Liver (tissue), 9 donors: ENCODE results near the gene IER3IP1. TPM values are rescaled to one million over a fixed set of nuclear protein-coding genes. Genes with fewer than 3 reads are reported as not detected.

ENCODE experiments used
- DNase-seq: peaks from one replicate; pipeline ENCODE4 v3.0.0-alpha.2; 2017; ENCODE audit warnings: low spot score
- H3K27ac ChIP-seq, 2 donors: one replicate each; pipeline ENCODE4 v1.7.0; 2013; ENCODE audit warnings: inconsistent platforms in 2 of 2, low read length in 2 of 2, control low read depth in 1 of 2, low read depth in 1 of 2, mild to moderate bottlenecking in 1 of 2
- H3K27me3 ChIP-seq, 4 donors: one replicate each; pipeline versions ENCODE4 v1.6.1 to v1.7.0; 2013; ENCODE audit warnings: low read length in 3 of 4, inconsistent platforms in 1 of 4, mild to moderate bottlenecking in 1 of 4, moderate library complexity in 1 of 4; ENCODE audit not compliant: control insufficient read depth in 4 of 4, insufficient read depth in 4 of 4
- H3K36me3 ChIP-seq, 4 donors: one replicate each; pipeline versions ENCODE4 v1.6.1 to v1.7.0; 2013; ENCODE audit warnings: low read length in 3 of 4, mild to moderate bottlenecking in 3 of 4, low read depth in 1 of 4, moderate library complexity in 1 of 4; ENCODE audit not compliant: control insufficient read depth in 4 of 4, insufficient read depth in 3 of 4
- H3K4me1 ChIP-seq, 4 donors: one replicate each; pipeline versions ENCODE4 v1.6.1 to v1.7.0; 2013; ENCODE audit warnings: low read length in 3 of 4, mild to moderate bottlenecking in 3 of 4, moderate library complexity in 1 of 4; ENCODE audit not compliant: control insufficient read depth in 4 of 4, insufficient read depth in 4 of 4
- H3K4me3 ChIP-seq, 3 donors: one replicate each; pipeline versions ENCODE4 v1.6.1 to v1.7.0; 2013; ENCODE audit warnings: low read length in 3 of 3, control low read depth in 1 of 3, low read depth in 1 of 3, mild to moderate bottlenecking in 1 of 3
- H3K9ac ChIP-seq, 2 donors: one replicate each; pipeline ENCODE4 v1.7.0; 2013; ENCODE audit warnings: low read length in 2 of 2, mild to moderate bottlenecking in 2 of 2, moderate library complexity in 2 of 2, control low read depth in 1 of 2, low read depth in 1 of 2
- H3K9me3 ChIP-seq, 4 donors: one replicate each; pipeline versions ENCODE4 v1.6.1 to v1.7.0; 2013; ENCODE audit warnings: low read length in 3 of 4; ENCODE audit not compliant: control insufficient read depth in 4 of 4
- EGR1 ChIP-seq, 2 donors: IDR thresholded peaks; 2 replicates each; pipeline ENCODE4 v1.6.1; 2016 to 2018; ENCODE audit warnings: antibody characterized with exemption in 2 of 2, low read depth in 2 of 2
- FOXA1 ChIP-seq: IDR thresholded peaks from 2 replicates; pipeline ENCODE4 v1.6.1; 2016; ENCODE audit warnings: antibody characterized with exemption
- FOXA2 ChIP-seq: IDR thresholded peaks from 2 replicates; pipeline ENCODE4 v1.6.1; 2016; ENCODE audit warnings: antibody characterized with exemption
- GABPA ChIP-seq, 2 donors: IDR thresholded peaks in 1 of 2; conservative IDR thresholded peaks in 1 of 2; 2 replicates each; pipeline ENCODE4 v1.6.1; 2016; ENCODE audit warnings: antibody characterized with exemption in 2 of 2, mild to moderate bottlenecking in 1 of 2, moderate library complexity in 1 of 2
- HNF4A ChIP-seq, 2 donors: conservative IDR thresholded peaks; 2 replicates each; pipeline ENCODE4 v1.6.1; 2016; ENCODE audit warnings: antibody characterized with exemption in 2 of 2, mild to moderate bottlenecking in 2 of 2
- HNF4G ChIP-seq: IDR thresholded peaks from 2 replicates; pipeline ENCODE4 v1.6.1; 2016; ENCODE audit warnings: antibody characterized with exemption
- NR2F2 ChIP-seq: IDR thresholded peaks from 2 replicates; pipeline ENCODE4 v1.6.1; 2016; ENCODE audit warnings: antibody characterized with exemption
- RAD21 ChIP-seq, 2 donors: IDR thresholded peaks; 2 replicates each; pipeline ENCODE4 v1.6.1; 2016; ENCODE audit warnings: antibody characterized with exemption in 2 of 2, mild to moderate bottlenecking in 2 of 2
- RXRA ChIP-seq, 2 donors: IDR thresholded peaks; 2 replicates each; pipeline ENCODE4 v1.6.1; 2017 to 2018; ENCODE audit warnings: antibody characterized with exemption in 2 of 2, mild to moderate bottlenecking in 1 of 2
- SP1 ChIP-seq: IDR thresholded peaks from 2 replicates; pipeline ENCODE4 v1.6.1; 2018; ENCODE audit warnings: antibody characterized with exemption, mild to moderate bottlenecking
- TAF1 ChIP-seq: conservative IDR thresholded peaks from 2 replicates; pipeline ENCODE4 v1.6.1; 2016; ENCODE audit warnings: antibody characterized with exemption, mild to moderate bottlenecking
- YY1 ChIP-seq: IDR thresholded peaks from 2 replicates; pipeline ENCODE4 v1.6.1; 2016; ENCODE audit warnings: antibody characterized with exemption, mild to moderate bottlenecking
- WGBS: extraction: QIAGEN DNeasy Blood & Tissue Kit; methylation state at CpG from one replicate; pipeline ENCODE4 v1.1.7; 2013; 5-methylcytosine and 5-hydroxymethylcytosine counted together
- polyA plus RNA-seq, 2 donors: library from polyadenylated mRNA; stranded (reverse) in 1 of 2; unstranded in 1 of 2; fragments of 200-250 nt in 1 of 2; fragments of >200 nt in 1 of 2; fragmentation: Nextera tagmentation in 1 of 2; extraction: Ambion mirVana in 1 of 2; gene quantifications; one replicate each; pipeline versions ENCODE4 v1.2.1 to v1.2.3, GENCODE V29; 2013 to 2015
- total RNA-seq, 2 donors: library from RNA; depleted of rRNA; stranded (reverse); fragments of >200 nt; gene quantifications; one replicate each; pipeline ENCODE4 v1.2.3, GENCODE V29; 2014
- TF ChIP-seq, protein P1 (sequence below): fragments of 150-350 bp; IDR thresholded peaks from 2 replicates; pipeline ENCODE4 v1.5.1; 2017; ENCODE audit warnings: improper control_type of control experiment, low read depth, low read length; ENCODE audit not compliant: missing input control
- TF ChIP-seq, protein P2 (sequence below): IDR thresholded peaks from 2 replicates; pipeline ENCODE4 v1.6.1; 2016; ENCODE audit warnings: antibody characterized with exemption, mild to moderate bottlenecking
- TF ChIP-seq, protein P3 (sequence below): IDR thresholded peaks from 2 replicates; pipeline ENCODE4 v1.6.1; 2016; ENCODE audit warnings: antibody characterized with exemption
- TF ChIP-seq, protein P4 (sequence below): IDR thresholded peaks from 2 replicates; pipeline ENCODE4 v1.6.1; 2016; ENCODE audit warnings: antibody characterized with exemption
- TF ChIP-seq, protein P5 (sequence below): IDR thresholded peaks from 2 replicates; pipeline ENCODE4 v1.6.1; 2016; ENCODE audit warnings: antibody characterized with exemption
- donor health status: healthy.
- donor health status: healthy.
- donor health status: healthy.
- donor health status: healthy.
- donor health status: healthy.

Gene IER3IP1
- total and polyA plus RNA-seq, 4 donors: 8.0 to 24.9 (median 11.3) TPM

DNA sequence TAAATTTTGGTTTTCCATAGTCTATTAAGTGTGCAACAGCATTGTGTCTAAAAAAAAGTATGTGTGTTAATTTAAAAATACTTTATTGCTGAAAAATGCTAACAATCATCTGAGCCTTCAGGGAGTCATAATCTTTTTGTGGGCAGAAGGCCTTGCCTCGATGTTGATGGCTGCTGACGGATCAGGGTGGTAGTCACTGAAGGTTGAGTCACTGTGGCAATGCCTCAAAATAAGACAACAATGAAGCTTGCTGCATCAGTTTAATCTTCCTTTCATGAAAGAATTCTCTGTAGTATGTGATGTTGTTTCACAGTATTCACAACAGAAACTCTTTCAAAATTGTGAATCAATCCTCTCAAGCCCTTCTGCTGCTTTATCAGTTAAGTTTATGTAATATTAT lies 57.2 kb downstream of the IER3IP1 start:
- H3K36me3 ChIP-seq: peaks cover 6 to 12% (median 8%) of the 10 kb centered on the region in 4 donors
- H3K9me3 ChIP-seq: no peaks in the 10 kb centered on the region
- no peaks in the 10 kb centered on the region for H3K27me3 ChIP-seq
- no peak overlapping the region for H3K9ac ChIP-seq
- WGBS: 95% methylated on average over 2 of the region's 2 CpGs
- no peak overlapping the region for H3K27ac ChIP-seq
- no peak for TF ChIP-seq GABPA (IDR thresholded peaks at IDR 0.05 in 1 of 2, conservative IDR thresholded peaks at IDR 0.05 in 1 of 2)
- TF ChIP-seq FOXA2: no peak
- TF ChIP-seq, protein P1, sequence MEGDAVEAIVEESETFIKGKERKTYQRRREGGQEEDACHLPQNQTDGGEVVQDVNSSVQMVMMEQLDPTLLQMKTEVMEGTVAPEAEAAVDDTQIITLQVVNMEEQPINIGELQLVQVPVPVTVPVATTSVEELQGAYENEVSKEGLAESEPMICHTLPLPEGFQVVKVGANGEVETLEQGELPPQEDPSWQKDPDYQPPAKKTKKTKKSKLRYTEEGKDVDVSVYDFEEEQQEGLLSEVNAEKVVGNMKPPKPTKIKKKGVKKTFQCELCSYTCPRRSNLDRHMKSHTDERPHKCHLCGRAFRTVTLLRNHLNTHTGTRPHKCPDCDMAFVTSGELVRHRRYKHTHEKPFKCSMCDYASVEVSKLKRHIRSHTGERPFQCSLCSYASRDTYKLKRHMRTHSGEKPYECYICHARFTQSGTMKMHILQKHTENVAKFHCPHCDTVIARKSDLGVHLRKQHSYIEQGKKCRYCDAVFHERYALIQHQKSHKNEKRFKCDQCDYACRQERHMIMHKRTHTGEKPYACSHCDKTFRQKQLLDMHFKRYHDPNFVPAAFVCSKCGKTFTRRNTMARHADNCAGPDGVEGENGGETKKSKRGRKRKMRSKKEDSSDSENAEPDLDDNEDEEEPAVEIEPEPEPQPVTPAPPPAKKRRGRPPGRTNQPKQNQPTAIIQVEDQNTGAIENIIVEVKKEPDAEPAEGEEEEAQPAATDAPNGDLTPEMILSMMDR: no peak
- TF ChIP-seq NR2F2: no peak
- TF ChIP-seq HNF4G: no peak
- TF ChIP-seq RAD21 (IDR thresholded peaks at IDR 0.05): no peak
- no peak for TF ChIP-seq HNF4A (conservative IDR thresholded peaks at IDR 0.05)
- TF ChIP-seq, protein P2, sequence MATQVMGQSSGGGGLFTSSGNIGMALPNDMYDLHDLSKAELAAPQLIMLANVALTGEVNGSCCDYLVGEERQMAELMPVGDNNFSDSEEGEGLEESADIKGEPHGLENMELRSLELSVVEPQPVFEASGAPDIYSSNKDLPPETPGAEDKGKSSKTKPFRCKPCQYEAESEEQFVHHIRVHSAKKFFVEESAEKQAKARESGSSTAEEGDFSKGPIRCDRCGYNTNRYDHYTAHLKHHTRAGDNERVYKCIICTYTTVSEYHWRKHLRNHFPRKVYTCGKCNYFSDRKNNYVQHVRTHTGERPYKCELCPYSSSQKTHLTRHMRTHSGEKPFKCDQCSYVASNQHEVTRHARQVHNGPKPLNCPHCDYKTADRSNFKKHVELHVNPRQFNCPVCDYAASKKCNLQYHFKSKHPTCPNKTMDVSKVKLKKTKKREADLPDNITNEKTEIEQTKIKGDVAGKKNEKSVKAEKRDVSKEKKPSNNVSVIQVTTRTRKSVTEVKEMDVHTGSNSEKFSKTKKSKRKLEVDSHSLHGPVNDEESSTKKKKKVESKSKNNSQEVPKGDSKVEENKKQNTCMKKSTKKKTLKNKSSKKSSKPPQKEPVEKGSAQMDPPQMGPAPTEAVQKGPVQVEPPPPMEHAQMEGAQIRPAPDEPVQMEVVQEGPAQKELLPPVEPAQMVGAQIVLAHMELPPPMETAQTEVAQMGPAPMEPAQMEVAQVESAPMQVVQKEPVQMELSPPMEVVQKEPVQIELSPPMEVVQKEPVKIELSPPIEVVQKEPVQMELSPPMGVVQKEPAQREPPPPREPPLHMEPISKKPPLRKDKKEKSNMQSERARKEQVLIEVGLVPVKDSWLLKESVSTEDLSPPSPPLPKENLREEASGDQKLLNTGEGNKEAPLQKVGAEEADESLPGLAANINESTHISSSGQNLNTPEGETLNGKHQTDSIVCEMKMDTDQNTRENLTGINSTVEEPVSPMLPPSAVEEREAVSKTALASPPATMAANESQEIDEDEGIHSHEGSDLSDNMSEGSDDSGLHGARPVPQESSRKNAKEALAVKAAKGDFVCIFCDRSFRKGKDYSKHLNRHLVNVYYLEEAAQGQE: no peak
- no peaks in the 10 kb centered on the region for H3K4me1 ChIP-seq
- no peak for DNase-seq
- no peak overlapping the region for H3K4me3 ChIP-seq

DNA sequence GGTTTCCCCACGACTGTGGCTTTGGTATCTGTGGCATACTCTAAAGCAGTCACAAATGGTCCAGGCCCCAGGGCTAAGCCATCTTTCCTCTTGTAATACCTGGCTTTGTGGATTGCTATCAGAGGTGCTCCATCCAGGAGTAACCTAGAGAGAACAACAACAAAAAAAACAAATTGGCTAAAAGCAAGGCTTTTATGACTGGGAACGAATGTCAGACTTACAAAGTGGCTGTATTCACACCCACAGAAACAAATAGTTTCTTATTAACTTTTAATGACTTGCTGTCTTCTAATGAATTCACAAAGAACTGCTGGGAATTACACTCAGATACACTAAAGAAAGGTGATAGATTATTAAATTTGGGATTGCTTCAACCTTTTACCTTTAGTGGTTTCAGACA lies 61.0 kb downstream of the IER3IP1 start:
- 89% methylated on average over 2 of the region's 2 CpGs for WGBS
- no peak for DNase-seq
- Histone ChIP-seq H3K9me3 (no peaks in the 10 kb centered on the region), H3K27me3 (no peaks in the 10 kb centered on the region), H3K4me1 (no peaks in the 10 kb centered on the region), H3K36me3 (peaks cover 7 to 30% (median 27%) of the 10 kb centered on the region in 4 donors), H3K9ac (no peak overlapping the region), H3K4me3 (no peak overlapping the region), H3K27ac (no peak overlapping the region)
- TF ChIP-seq HNF4A (conservative IDR thresholded peaks at IDR 0.05) (no peak), NR2F2 (no peak), RAD21 (IDR thresholded peaks at IDR 0.05) (no peak), GABPA (IDR thresholded peaks at IDR 0.05 in 1 of 2, conservative IDR thresholded peaks at IDR 0.05 in 1 of 2) (no peak), YY1 (no peak), TAF1 (no peak), FOXA1 (no peak), SP1 (no peak), EGR1 (IDR thresholded peaks at IDR 0.05; ENCODE audit: low read depth in 2 of 2) (no peak), RXRA (IDR thresholded peaks at IDR 0.05) (no peak)
- TF ChIP-seq, protein P1: no peak
- TF ChIP-seq, protein P3, sequence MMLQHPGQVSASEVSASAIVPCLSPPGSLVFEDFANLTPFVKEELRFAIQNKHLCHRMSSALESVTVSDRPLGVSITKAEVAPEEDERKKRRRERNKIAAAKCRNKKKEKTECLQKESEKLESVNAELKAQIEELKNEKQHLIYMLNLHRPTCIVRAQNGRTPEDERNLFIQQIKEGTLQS: no peak
- TF ChIP-seq, protein P4, sequence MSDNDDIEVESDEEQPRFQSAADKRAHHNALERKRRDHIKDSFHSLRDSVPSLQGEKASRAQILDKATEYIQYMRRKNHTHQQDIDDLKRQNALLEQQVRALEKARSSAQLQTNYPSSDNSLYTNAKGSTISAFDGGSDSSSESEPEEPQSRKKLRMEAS: no peak
- TF ChIP-seq, protein P5, sequence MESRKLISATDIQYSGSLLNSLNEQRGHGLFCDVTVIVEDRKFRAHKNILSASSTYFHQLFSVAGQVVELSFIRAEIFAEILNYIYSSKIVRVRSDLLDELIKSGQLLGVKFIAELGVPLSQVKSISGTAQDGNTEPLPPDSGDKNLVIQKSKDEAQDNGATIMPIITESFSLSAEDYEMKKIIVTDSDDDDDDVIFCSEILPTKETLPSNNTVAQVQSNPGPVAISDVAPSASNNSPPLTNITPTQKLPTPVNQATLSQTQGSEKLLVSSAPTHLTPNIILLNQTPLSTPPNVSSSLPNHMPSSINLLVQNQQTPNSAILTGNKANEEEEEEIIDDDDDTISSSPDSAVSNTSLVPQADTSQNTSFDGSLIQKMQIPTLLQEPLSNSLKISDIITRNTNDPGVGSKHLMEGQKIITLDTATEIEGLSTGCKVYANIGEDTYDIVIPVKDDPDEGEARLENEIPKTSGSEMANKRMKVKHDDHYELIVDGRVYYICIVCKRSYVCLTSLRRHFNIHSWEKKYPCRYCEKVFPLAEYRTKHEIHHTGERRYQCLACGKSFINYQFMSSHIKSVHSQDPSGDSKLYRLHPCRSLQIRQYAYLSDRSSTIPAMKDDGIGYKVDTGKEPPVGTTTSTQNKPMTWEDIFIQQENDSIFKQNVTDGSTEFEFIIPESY: no peak
